WTC11 (cell line): ENCODE data around the gene SOCS3. TPM values are rescaled to one million over a fixed set of nuclear protein-coding genes. Genes with fewer than 3 reads are reported as not detected.

Source experiments
- ATAC-seq: fragments of 200-7000 bp; cut with Tn5 transposase; 2 replicates; pipeline ENCODE4 v1.10.0; 2021; ENCODE audit warnings: mild to moderate bottlenecking, moderate library complexity
- CTCF ChIA-PET: fragments of 300-600 bp; sonication (Branson Sonifier 250); formaldehyde crosslinking; loops from one replicate; lab custom pipeline; 2021; ENCODE audit warnings: antibody characterized with exemption; lab: Charles Lee
- POLR2A ChIA-PET: fragments of 350-600 bp; sonication (Branson Sonifier 250); formaldehyde crosslinking; loops from one replicate; lab custom pipeline; 2021; ENCODE audit warnings: antibody characterized with exemption; lab: Charles Lee
- DNase-seq: peaks from one replicate; pipeline ENCODE4 v3.0.0; 2021; ENCODE audit warnings: low spot score
- H3K27ac Mint-ChIP-seq: 2 replicates; pipeline ENCODE4 v1.8.0; 2021; ENCODE audit warnings: mixed read lengths
- H3K27me3 Mint-ChIP-seq: 2 replicates; pipeline ENCODE4 v1.8.0; 2021; ENCODE audit warnings: low read depth, mild to moderate bottlenecking, moderate library complexity, mixed read lengths
- H3K36me3 Mint-ChIP-seq: 2 replicates; pipeline ENCODE4 v1.8.0; 2021; ENCODE audit warnings: mixed read lengths
- H3K4me1 Mint-ChIP-seq: 2 replicates; pipeline ENCODE4 v1.8.0; 2022; ENCODE audit warnings: mixed read lengths
- H3K4me3 Mint-ChIP-seq: 2 replicates; pipeline ENCODE4 v1.8.0; 2021; ENCODE audit warnings: mild to moderate bottlenecking, moderate library complexity, mixed read lengths
- H3K9me3 Mint-ChIP-seq: 2 replicates; pipeline ENCODE4 v1.8.0; 2021; ENCODE audit warnings: mixed read lengths
- ATF6 ChIP-seq: sonication (generic); formaldehyde crosslinking; IDR thresholded peaks from 2 replicates; pipeline ENCODE4 v1.8.1; 2023; ENCODE audit warnings: mild to moderate bottlenecking, missing genetic modification reagents
- EMX1 ChIP-seq: fragments of 250-450 bp; sonication (Bioruptor Pico); IDR thresholded peaks from 2 replicates; pipeline ENCODE4 v1.8.0; 2021; ENCODE audit warnings: mild to moderate bottlenecking
- ETV6 ChIP-seq: sonication (generic); formaldehyde crosslinking; IDR thresholded peaks from 2 replicates; pipeline ENCODE4 v1.8.1; 2022; ENCODE audit warnings: mild to moderate bottlenecking, missing genetic modification reagents
- FOXP1 ChIP-seq: sonication (generic); formaldehyde crosslinking; IDR thresholded peaks from 2 replicates; pipeline ENCODE4 v1.8.0; 2022; ENCODE audit warnings: missing genetic modification reagents, mild to moderate bottlenecking, moderate library complexity, borderline replicate concordance
- MYBL2 ChIP-seq: sonication (generic); formaldehyde crosslinking; IDR thresholded peaks from 2 replicates; pipeline ENCODE4 v1.8.1; 2023; ENCODE audit warnings: mild to moderate bottlenecking, moderate library complexity, missing genetic modification reagents
- NFATC4 ChIP-seq: fragments of 250-450 bp; sonication (Bioruptor Pico); IDR thresholded peaks from 2 replicates; pipeline ENCODE4 v1.9.0; 2021; ENCODE audit warnings: mild to moderate bottlenecking
- NFE2L1 ChIP-seq: sonication (generic); formaldehyde crosslinking; IDR thresholded peaks from 2 replicates; pipeline ENCODE4 v1.8.1; 2023; ENCODE audit warnings: missing genetic modification reagents
- NFYB ChIP-seq: sonication (generic); formaldehyde crosslinking; conservative IDR thresholded peaks from 2 replicates; pipeline ENCODE4 v1.8.0; 2022; ENCODE audit warnings: low read depth, missing genetic modification reagents
- OVOL2 ChIP-seq: fragments of 250-450 bp; sonication (Bioruptor Pico); IDR thresholded peaks from 2 replicates; pipeline ENCODE4 v1.9.0; 2021; ENCODE audit warnings: mild to moderate bottlenecking, borderline replicate concordance
- PRDM15 ChIP-seq: sonication (generic); formaldehyde crosslinking; IDR thresholded peaks from 2 replicates; pipeline ENCODE4 v1.8.0; 2022; ENCODE audit warnings: missing genetic modification reagents
- TP53 ChIP-seq: sonication (generic); formaldehyde crosslinking; IDR thresholded peaks from 2 replicates; pipeline ENCODE4 v1.8.1; 2023; ENCODE audit warnings: mild to moderate bottlenecking, missing genetic modification reagents
- USF2 ChIP-seq: sonication (generic); formaldehyde crosslinking; IDR thresholded peaks from 2 replicates; pipeline ENCODE4 v1.8.1; 2023; ENCODE audit warnings: mild to moderate bottlenecking, missing genetic modification reagents, moderate library complexity
- ZBTB43 ChIP-seq: sonication (generic); formaldehyde crosslinking; IDR thresholded peaks from 2 replicates; pipeline ENCODE4 v1.8.1; 2023; ENCODE audit warnings: mild to moderate bottlenecking, missing genetic modification reagents
- ZNF121 ChIP-seq: sonication (generic); formaldehyde crosslinking; IDR thresholded peaks from 2 replicates; pipeline ENCODE4 v1.8.0; 2023; ENCODE audit warnings: missing genetic modification reagents
- ZNF138 ChIP-seq: sonication (generic); formaldehyde crosslinking; conservative IDR thresholded peaks from 2 replicates; pipeline ENCODE4 v1.8.1; 2022; ENCODE audit warnings: mild to moderate bottlenecking, moderate library complexity, missing genetic modification reagents
- ZNF263 ChIP-seq: sonication (generic); formaldehyde crosslinking; IDR thresholded peaks from 2 replicates; pipeline ENCODE4 v1.8.1; 2022; ENCODE audit warnings: low read depth, mild to moderate bottlenecking, moderate library complexity, missing genetic modification reagents
- ZNF317 ChIP-seq: sonication (generic); formaldehyde crosslinking; IDR thresholded peaks from 2 replicates; pipeline ENCODE4 v1.8.1; 2023; ENCODE audit warnings: low read depth, mild to moderate bottlenecking, moderate library complexity, missing genetic modification reagents, borderline replicate concordance
- ZNF532 ChIP-seq: fragments of 250-450 bp; sonication (Bioruptor Pico); IDR thresholded peaks from 2 replicates; pipeline ENCODE4 v1.9.0; 2021; ENCODE audit warnings: mild to moderate bottlenecking, borderline replicate concordance
- total RNA-seq: library from RNA; stranded (reverse); gene quantifications from 3 replicates; pipeline ENCODE4 v1.2.3, GENCODE V29; 2021

Gene SOCS3
- total RNA-seq, 1 experiment from 2014 or later, result 23.8 TPM

- 0 out of 2 replicates have a peak, but pooled peaks have one; percentile 11 for TF ChIP-seq ZNF121 (CRISPR knock-in tag)
Observed at GRCh38 chr17:78316867-78317789, 42.7 kb downstream of the SOCS3 start (continued).

GRCh38 chr17:78316115-78316866 is 43.6 kb downstream of the SOCS3 start:
- peak; percentile 33 for DNase-seq
- Mint-ChIP-seq H3K4me3 (peak overlapping the region; percentile 55), H3K4me1 (peaks cover 47% of the 10 kb centered on the region), H3K27me3 (peaks cover 6% of the 10 kb centered on the region), H3K27ac (peak overlapping the region; percentile 98), H3K9me3 (no peaks in the 10 kb centered on the region), H3K36me3 (no peaks in the 10 kb centered on the region)
- no peak for ATAC-seq
- POLR2A ChIA-PET, result interaction anchor here (0.8 to 3.2 kb wide), 4 partner anchors 43 to 65 kb away, joined by 3 to 11 read pairs (median 4); no protein-coding TSS in a partner anchor
- CTCF ChIA-PET, result interaction anchor here (0.5 to 4.4 kb wide), 16 partner anchors 8 to 1735 kb away, joined by 3 to 23 read pairs (median 4); partner anchors contain the start of gene SOCS3
- TF ChIP-seq TP53 (CRISPR knock-in tag) (no peak), NFE2L1 (no peak), ZBTB43 (CRISPR knock-in tag) (no peak), MYBL2 (CRISPR knock-in tag) (no peak), ZNF532 (CRISPR knock-in tag) (no peak), ETV6 (CRISPR knock-in tag) (peak; percentile 14; the same call in 1 of the 2 replicates), FOXP1 (peak; percentile 18; the same call in 1 of the 2 replicates), NFATC4 (CRISPR knock-in tag) (no peak), ATF6 (CRISPR knock-in tag) (no peak), EMX1 (no peak), NFYB (CRISPR knock-in tag) (no peak), ZNF138 (no peak), ZNF317 (CRISPR knock-in tag) (no peak), PRDM15 (CRISPR knock-in tag) (0 out of 2 replicates have a peak, but pooled peaks have one; percentile 31), OVOL2 (no peak), USF2 (no peak), ZNF263 (CRISPR knock-in tag) (no peak), ZNF121 (CRISPR knock-in tag) (peak; percentile 37; the same call in 1 of the 2 replicates)
